GM23338 (cell line): ENCODE measurements around the gene XXYLT1. TPM values are rescaled to one million over a fixed set of nuclear protein-coding genes. Genes with fewer than 3 reads are reported as not detected.

Source experiments
- ATAC-seq: fragments of 200-7000 bp; cut with Tn5 transposase; 3 replicates; pipeline ENCODE4 v1.9.1; 2020
- DNase-seq: peaks from one replicate; pipeline ENCODE4 v3.0.0-alpha.2; 2015; ENCODE audit warnings: low spot score
- H2AFZ ChIP-seq: fragments of 200-600 bp; sonication (generic); 2 replicates; pipeline ENCODE4 v1.8.0; 2016; ENCODE audit warnings: antibody characterized with exemption, mild to moderate bottlenecking, moderate library complexity
- H3F3A ChIP-seq: fragments of 200-600 bp; sonication (generic); replicated peaks from 2 replicates; pipeline ENCODE4 v1.8.0; 2017; ENCODE audit warnings: antibody characterized with exemption, mixed run types, low read depth
- H3K27ac ChIP-seq: fragments of 200-600 bp; sonication (generic); 2 replicates; pipeline ENCODE4 v1.6.1; 2016; ENCODE audit warnings: low read depth
- H3K27me3 ChIP-seq: fragments of 200-600 bp; sonication (generic); 2 replicates; pipeline ENCODE4 v1.8.0; 2016; ENCODE audit warnings: mild to moderate bottlenecking, mixed run types, moderate library complexity; ENCODE audit not compliant: insufficient read depth
- H3K36me3 ChIP-seq: fragments of 200-600 bp; sonication (generic); 2 replicates; pipeline ENCODE4 v1.8.0; 2016; ENCODE audit warnings: mild to moderate bottlenecking; ENCODE audit not compliant: insufficient read depth
- H3K4me1 ChIP-seq: fragments of 200-600 bp; sonication (generic); 2 replicates; pipeline ENCODE4 v1.8.0; 2016; ENCODE audit warnings: mild to moderate bottlenecking, moderate library complexity; ENCODE audit not compliant: insufficient read depth
- H3K4me2 ChIP-seq: fragments of 200-600 bp; sonication (generic); 2 replicates; pipeline ENCODE4 v1.7.1; 2017; ENCODE audit warnings: mixed run types
- H3K4me3 ChIP-seq: fragments of 200-600 bp; sonication (generic); 2 replicates; pipeline ENCODE4 v1.6.1; 2016; ENCODE audit warnings: mixed run types
- H3K79me2 ChIP-seq: fragments of 200-600 bp; sonication (generic); replicated peaks from 2 replicates; pipeline ENCODE4 v1.8.0; 2017; ENCODE audit warnings: mild to moderate bottlenecking; ENCODE audit not compliant: insufficient read depth
- H3K9me2 ChIP-seq: fragments of 200-600 bp; sonication (generic); 2 replicates; pipeline ENCODE4 v1.8.0; 2017; ENCODE audit not compliant: insufficient read depth
- H4K20me1 ChIP-seq: fragments of 200-600 bp; sonication (generic); replicated peaks from 2 replicates; pipeline ENCODE4 v1.8.0; 2017; ENCODE audit warnings: mild to moderate bottlenecking; ENCODE audit not compliant: insufficient read depth
- H3K27ac Mint-ChIP-seq: 2 replicates; pipeline ENCODE4 v1.8.0; 2020; ENCODE audit warnings: inconsistent platforms, mild to moderate bottlenecking, moderate library complexity, mixed read lengths
- H3K27me3 Mint-ChIP-seq: 3 replicates; pipeline ENCODE4 v1.8.0; 2022; ENCODE audit warnings: low read depth, mild to moderate bottlenecking, moderate library complexity, mixed read lengths, inconsistent platforms; ENCODE audit not compliant: insufficient read depth, poor library complexity
- H3K36me3 Mint-ChIP-seq: 3 replicates; pipeline ENCODE4 v1.8.0; 2021; ENCODE audit warnings: low read depth, mild to moderate bottlenecking, inconsistent platforms, moderate library complexity, mixed read lengths
- H3K4me1 Mint-ChIP-seq: 3 replicates; pipeline ENCODE4 v1.8.0; 2020; ENCODE audit warnings: mild to moderate bottlenecking, inconsistent platforms, mixed read lengths
- H3K4me3 Mint-ChIP-seq: 3 replicates; pipeline ENCODE4 v1.8.0; 2021; ENCODE audit warnings: moderate library complexity, mild to moderate bottlenecking, inconsistent platforms, mixed read lengths
- H3K9me3 Mint-ChIP-seq: 3 replicates; pipeline ENCODE4 v1.8.0; 2020; ENCODE audit warnings: moderate library complexity, mild to moderate bottlenecking, inconsistent platforms, mixed read lengths
- CREB1 ChIP-seq: fragments of 250-450 bp; sonication (Bioruptor Pico); IDR thresholded peaks from 2 replicates; pipeline ENCODE4 v1.5.0; 2020; ENCODE audit warnings: low read depth, mild to moderate bottlenecking, moderate library complexity
- CTCF ChIP-seq, 2 experiments: fragments of 200-600 bp in 1 of 2; sonication (generic) in 1 of 2; conservative IDR thresholded peaks; 2 replicates each; pipeline versions ENCODE4 v1.5.1 to v1.6.1; 2016 to 2017; ENCODE audit warnings: antibody characterized with exemption in 2 of 2, low read depth in 2 of 2, mild to moderate bottlenecking in 2 of 2, moderate library complexity in 1 of 2
- ETS1 ChIP-seq: IDR thresholded peaks from 2 replicates; pipeline ENCODE4 v1.6.1; 2016; ENCODE audit warnings: antibody characterized with exemption
- EZH2 ChIP-seq: fragments of 200-600 bp; sonication (generic); IDR thresholded peaks from one replicate; pipeline ENCODE4 v1.8.0; 2017; ENCODE audit warnings: antibody characterized with exemption, mild to moderate bottlenecking, low read depth; ENCODE audit not compliant: unreplicated experiment
- EZH2phosphoT487 ChIP-seq: fragments of 200-600 bp; sonication (generic); IDR thresholded peaks from one replicate; pipeline ENCODE4 v1.8.1; 2018; ENCODE audit warnings: antibody characterized with exemption; ENCODE audit not compliant: unreplicated experiment
- JUNB ChIP-seq: IDR thresholded peaks from one replicate; pipeline ENCODE4 v1.6.1; 2016; ENCODE audit warnings: antibody characterized with exemption; ENCODE audit not compliant: unreplicated experiment
- NANOG ChIP-seq: IDR thresholded peaks from 2 replicates; pipeline ENCODE4 v1.6.1; 2016; ENCODE audit warnings: antibody characterized with exemption, borderline replicate concordance
- POLR2AphosphoS5 ChIP-seq: IDR thresholded peaks from 2 replicates; pipeline ENCODE4 v1.6.1; 2016; ENCODE audit warnings: antibody characterized with exemption, low read depth
- REST ChIP-seq: IDR thresholded peaks from one replicate; pipeline ENCODE4 v1.6.1; 2018; ENCODE audit warnings: antibody characterized with exemption; ENCODE audit not compliant: unreplicated experiment
- STAT1 ChIP-seq: IDR thresholded peaks from one replicate; pipeline ENCODE4 v1.6.1; 2016; ENCODE audit warnings: antibody characterized with exemption; ENCODE audit not compliant: unreplicated experiment
- ZNF114 ChIP-seq: fragments of 250-450 bp; sonication (Bioruptor Pico); IDR thresholded peaks from 2 replicates; pipeline ENCODE4 v1.5.0; 2020; ENCODE audit warnings: mild to moderate bottlenecking, moderate library complexity
- ZNF331 ChIP-seq: fragments of 250-450 bp; sonication (Bioruptor Pico); IDR thresholded peaks from 2 replicates; pipeline ENCODE4 v1.5.0; 2020; ENCODE audit warnings: low read depth, mild to moderate bottlenecking, moderate library complexity
- polyA plus RNA-seq: library from polyadenylated mRNA; unstranded; fragments of >200 nt; fragmentation: Nextera tagmentation; extraction: Ambion mirVana; gene quantifications from 2 replicates; pipeline ENCODE4 v1.2.1, GENCODE V29; 2016
- total RNA-seq: library from RNA; depleted of rRNA; stranded (reverse); fragments of >200 nt; shearing (Covaris generic); gene quantifications from 2 replicates; pipeline ENCODE4 v1.2.3, GENCODE V29; 2014
- TF ChIP-seq, protein P1 (sequence below): fragments of 250-450 bp; sonication (Bioruptor Pico); IDR thresholded peaks from 2 replicates; pipeline ENCODE4 v1.5.0; 2020; ENCODE audit warnings: mild to moderate bottlenecking, moderate library complexity

The XXYLT1 gene
- total and polyA plus RNA-seq, 2 experiments from 2014 or later, result 13.5 to 34.8 TPM

DNA sequence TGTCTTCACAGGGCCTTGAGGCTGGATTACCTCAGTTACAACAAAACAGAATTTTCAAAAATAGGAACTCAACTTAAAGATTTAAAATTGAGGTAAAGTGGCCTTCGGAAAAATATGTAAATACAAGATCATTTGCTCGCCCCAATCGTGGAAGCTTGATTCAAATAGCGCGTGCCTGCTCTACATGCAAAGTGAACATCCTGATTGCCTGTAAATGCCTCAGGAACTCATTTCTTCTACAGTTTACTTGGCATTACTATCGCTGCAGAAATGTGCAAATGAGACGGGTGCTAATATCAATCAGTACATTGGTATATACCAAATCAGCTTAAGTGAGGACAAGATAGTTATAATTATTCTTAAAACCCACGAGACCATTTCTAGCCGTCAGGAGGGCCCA is 159.2 kb downstream of the XXYLT1 start:
- H3K27ac ChIP-seq, result no peak overlapping the region
- no peaks in the 10 kb centered on the region for H3K79me2 ChIP-seq
- Mint-ChIP-seq H3K36me3 (no peaks in the 10 kb centered on the region), H3K4me1 (peaks cover 8% of the 10 kb centered on the region), H3K27ac (no peak overlapping the region), H3K4me3 (no peak overlapping the region), H3K27me3 (no peaks in the 10 kb centered on the region), H3K9me3 (no peaks in the 10 kb centered on the region)
- no peak overlapping the region for H2AFZ ChIP-seq
- H3K4me1 ChIP-seq, result peaks cover under 1% of the 10 kb centered on the region; the same call in 1 of the 2 replicates
- H3K4me3 ChIP-seq, result no peak overlapping the region
- no peaks in the 10 kb centered on the region for H3K27me3 ChIP-seq
- H3K36me3 ChIP-seq, result no peaks in the 10 kb centered on the region
- no peak overlapping the region for H3K4me2 ChIP-seq
- ATAC-seq (no peak), DNase-seq (no peak)
- H3K9me2 ChIP-seq, result no peaks in the 10 kb centered on the region
- TF ChIP-seq REST (no peak), ZNF114 (CRISPR knock-in tag) (no peak), ZNF331 (CRISPR knock-in tag) (no peak), CREB1 (CRISPR knock-in tag) (no peak), EZH2phosphoT487 (no peak), STAT1 (no peak), ETS1 (no peak), POLR2AphosphoS5 (no peak), NANOG (no peak), EZH2 (no peak), CTCF (conservative IDR thresholded peaks at IDR 0.05; ENCODE audit: low read depth in 2 of 2) (no peak), JUNB (no peak)
- TF ChIP-seq, protein P1, sequence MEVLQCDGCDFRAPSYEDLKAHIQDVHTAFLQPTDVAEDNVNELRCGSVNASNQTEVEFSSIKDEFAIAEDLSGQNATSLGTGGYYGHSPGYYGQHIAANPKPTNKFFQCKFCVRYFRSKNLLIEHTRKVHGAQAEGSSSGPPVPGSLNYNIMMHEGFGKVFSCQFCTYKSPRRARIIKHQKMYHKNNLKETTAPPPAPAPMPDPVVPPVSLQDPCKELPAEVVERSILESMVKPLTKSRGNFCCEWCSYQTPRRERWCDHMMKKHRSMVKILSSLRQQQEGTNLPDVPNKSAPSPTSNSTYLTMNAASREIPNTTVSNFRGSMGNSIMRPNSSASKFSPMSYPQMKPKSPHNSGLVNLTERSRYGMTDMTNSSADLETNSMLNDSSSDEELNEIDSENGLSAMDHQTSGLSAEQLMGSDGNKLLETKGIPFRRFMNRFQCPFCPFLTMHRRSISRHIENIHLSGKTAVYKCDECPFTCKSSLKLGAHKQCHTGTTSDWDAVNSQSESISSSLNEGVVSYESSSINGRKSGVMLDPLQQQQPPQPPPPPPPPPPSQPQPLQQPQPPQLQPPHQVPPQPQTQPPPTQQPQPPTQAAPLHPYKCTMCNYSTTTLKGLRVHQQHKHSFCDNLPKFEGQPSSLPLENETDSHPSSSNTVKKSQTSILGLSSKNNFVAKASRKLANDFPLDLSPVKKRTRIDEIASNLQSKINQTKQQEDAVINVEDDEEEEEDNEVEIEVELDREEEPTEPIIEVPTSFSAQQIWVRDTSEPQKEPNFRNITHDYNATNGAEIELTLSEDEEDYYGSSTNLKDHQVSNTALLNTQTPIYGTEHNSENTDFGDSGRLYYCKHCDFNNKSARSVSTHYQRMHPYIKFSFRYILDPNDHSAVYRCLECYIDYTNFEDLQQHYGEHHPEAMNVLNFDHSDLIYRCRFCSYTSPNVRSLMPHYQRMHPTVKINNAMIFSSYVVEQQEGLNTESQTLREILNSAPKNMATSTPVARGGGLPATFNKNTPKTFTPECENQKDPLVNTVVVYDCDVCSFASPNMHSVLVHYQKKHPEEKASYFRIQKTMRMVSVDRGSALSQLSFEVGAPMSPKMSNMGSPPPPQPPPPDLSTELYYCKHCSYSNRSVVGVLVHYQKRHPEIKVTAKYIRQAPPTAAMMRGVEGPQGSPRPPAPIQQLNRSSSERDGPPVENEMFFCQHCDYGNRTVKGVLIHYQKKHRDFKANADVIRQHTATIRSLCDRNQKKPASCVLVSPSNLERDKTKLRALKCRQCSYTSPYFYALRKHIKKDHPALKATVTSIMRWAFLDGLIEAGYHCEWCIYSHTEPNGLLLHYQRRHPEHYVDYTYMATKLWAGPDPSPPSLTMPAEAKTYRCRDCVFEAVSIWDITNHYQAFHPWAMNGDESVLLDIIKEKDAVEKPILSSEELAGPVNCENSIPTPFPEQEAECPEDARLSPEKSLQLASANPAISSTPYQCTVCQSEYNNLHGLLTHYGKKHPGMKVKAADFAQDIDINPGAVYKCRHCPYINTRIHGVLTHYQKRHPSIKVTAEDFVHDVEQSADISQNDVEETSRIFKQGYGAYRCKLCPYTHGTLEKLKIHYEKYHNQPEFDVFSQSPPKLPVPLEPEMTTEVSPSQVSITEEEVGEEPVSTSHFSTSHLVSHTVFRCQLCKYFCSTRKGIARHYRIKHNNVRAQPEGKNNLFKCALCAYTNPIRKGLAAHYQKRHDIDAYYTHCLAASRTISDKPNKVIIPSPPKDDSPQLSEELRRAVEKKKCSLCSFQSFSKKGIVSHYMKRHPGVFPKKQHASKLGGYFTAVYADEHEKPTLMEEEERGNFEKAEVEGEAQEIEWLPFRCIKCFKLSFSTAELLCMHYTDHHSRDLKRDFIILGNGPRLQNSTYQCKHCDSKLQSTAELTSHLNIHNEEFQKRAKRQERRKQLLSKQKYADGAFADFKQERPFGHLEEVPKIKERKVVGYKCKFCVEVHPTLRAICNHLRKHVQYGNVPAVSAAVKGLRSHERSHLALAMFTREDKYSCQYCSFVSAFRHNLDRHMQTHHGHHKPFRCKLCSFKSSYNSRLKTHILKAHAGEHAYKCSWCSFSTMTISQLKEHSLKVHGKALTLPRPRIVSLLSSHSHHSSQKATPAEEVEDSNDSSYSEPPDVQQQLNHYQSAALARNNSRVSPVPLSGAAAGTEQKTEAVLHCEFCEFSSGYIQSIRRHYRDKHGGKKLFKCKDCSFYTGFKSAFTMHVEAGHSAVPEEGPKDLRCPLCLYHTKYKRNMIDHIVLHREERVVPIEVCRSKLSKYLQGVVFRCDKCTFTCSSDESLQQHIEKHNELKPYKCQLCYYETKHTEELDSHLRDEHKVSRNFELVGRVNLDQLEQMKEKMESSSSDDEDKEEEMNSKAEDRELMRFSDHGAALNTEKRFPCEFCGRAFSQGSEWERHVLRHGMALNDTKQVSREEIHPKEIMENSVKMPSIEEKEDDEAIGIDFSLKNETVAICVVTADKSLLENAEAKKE (CRISPR knock-in tag), result no peak
- no peaks in the 10 kb centered on the region for H4K20me1 ChIP-seq
- H3F3A ChIP-seq, result no peaks in the 10 kb centered on the region; the same call in 1 of the 2 replicates
